Measurements from ENCODE around the gene GALNT13.

Gene GALNT13

GRCh38 chr2:154331784-154332183 lies 460.1 kb downstream of the GALNT13 start:
- no peak for DNase-seq

- no peak for DNase-seq
Observed at GRCh38 chr2:154336201-154336600, 464.5 kb downstream of the GALNT13 start.

GRCh38 chr2:154338352-154338967 lies 466.7 kb downstream of the GALNT13 start:
- DNase-seq = no peak

- DNase-seq = no peak
Observed at GRCh38 chr2:154343282-154343681, 471.6 kb downstream of the GALNT13 start.

- DNase-seq = no peak
Observed at GRCh38 chr2:154350911-154351310, 479.2 kb downstream of the GALNT13 start.

- DNase-seq = no peak
Observed at GRCh38 chr2:154361276-154361675, 489.6 kb downstream of the GALNT13 start.

GRCh38 chr2:154368153-154368552 lies 496.4 kb downstream of the GALNT13 start:
- DNase-seq = no peak

GRCh38 chr2:154370873-154371272 lies 499.2 kb downstream of the GALNT13 start:
- DNase-seq = no peak

GRCh38 chr2:154374416-154374815 lies 502.7 kb downstream of the GALNT13 start:
- DNase-seq = no peak

GRCh38 chr2:154375579-154375931 lies 503.8 kb downstream of the GALNT13 start:
- DNase-seq = no peak

- no peak for DNase-seq
Observed at GRCh38 chr2:154381931-154382794, 510.4 kb downstream of the GALNT13 start.

- DNase-seq = no peak
Observed at GRCh38 chr2:154386186-154386585, 514.5 kb downstream of the GALNT13 start.

- no peak for DNase-seq
Observed at GRCh38 chr2:154391051-154391450, 519.3 kb downstream of the GALNT13 start.

GRCh38 chr2:154392256-154392655 lies 520.5 kb downstream of the GALNT13 start:
- no peak for DNase-seq

GRCh38 chr2:154394600-154394999 lies 522.9 kb downstream of the GALNT13 start:
- DNase-seq = no peak

- DNase-seq = no peak
Observed at GRCh38 chr2:154400563-154401290, 529.0 kb downstream of the GALNT13 start.

GRCh38 chr2:154402213-154402612 lies 530.5 kb downstream of the GALNT13 start:
- no peak for DNase-seq

- DNase-seq = no peak
Observed at GRCh38 chr2:154403242-154403790, 531.6 kb downstream of the GALNT13 start.

GRCh38 chr2:154408786-154409185 lies 537.1 kb downstream of the GALNT13 start:
- no peak for DNase-seq

GRCh38 chr2:154422251-154422650 lies 550.5 kb downstream of the GALNT13 start:
- DNase-seq = no peak

GRCh38 chr2:154425994-154426393 lies 554.3 kb downstream of the GALNT13 start:
- DNase-seq = no peak

- DNase-seq = no peak
Observed at GRCh38 chr2:154427453-154427852, 555.7 kb downstream of the GALNT13 start.

GRCh38 chr2:154428022-154428421 lies 556.3 kb downstream of the GALNT13 start:
- DNase-seq = no peak

GRCh38 chr2:154433010-154433409 lies 561.3 kb downstream of the GALNT13 start:
- no peak for DNase-seq

Measured in activated CD4-positive, alpha-beta T cell treated with anti-CD3 and anti-CD28 coated beads for 1 hour (primary cell).